ENCODE results near the gene RAB11FIP2. TPM values are rescaled to one million over a fixed set of nuclear protein-coding genes. Genes with fewer than 3 reads are reported as not detected.

RAB11FIP2 gene
- total and polyA plus RNA-seq, 10 donors: 3.3 to 38.5 (median 22.6) TPM

DNA sequence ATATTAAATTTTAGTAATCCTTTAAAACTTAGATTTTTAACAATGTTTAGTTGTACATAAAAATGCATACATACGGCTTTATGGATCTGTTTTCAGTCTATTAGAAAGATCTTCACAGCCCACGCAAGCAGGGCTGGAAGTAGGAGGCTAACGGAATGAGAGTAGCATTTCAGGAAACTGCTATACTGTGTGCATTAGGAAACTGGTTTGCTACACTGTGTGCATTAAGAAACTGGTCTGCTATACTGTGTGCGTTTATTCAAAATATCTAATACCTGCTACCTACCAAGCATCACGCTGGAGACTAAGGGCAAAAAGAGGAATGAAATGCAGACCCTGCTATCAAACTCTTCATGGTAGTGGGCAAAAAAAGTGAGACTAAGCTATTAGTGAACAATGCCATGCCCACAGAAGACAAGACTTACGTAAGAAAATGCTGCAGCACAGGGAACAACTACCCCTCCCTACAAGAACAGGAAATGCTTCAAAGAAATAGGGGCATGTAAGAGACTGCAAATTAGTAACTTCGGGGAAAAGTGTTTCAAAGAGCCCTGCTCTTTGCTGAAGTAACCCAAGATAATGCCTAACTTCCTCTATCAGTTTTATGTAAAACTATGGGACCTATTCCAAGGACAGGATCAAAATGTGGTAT lies 11.3 kb downstream of the RAB11FIP2 start:
- Histone ChIP-seq H3K27me3 (replicated peaks in 1 of 7) (no peaks in the 10 kb centered on the region), H3K4me3 (no peak overlapping the region), H3K4me1 (peaks cover 0 to 51% (median 17%) of the 10 kb centered on the region in 6 donors), H3K9me3 (no peaks in the 10 kb centered on the region), H3K27ac (peak overlapping the region in 6 of 8 donors; percentile 5 to 61 (median 28)), H3K36me3 (peaks cover 0 to 52% (median 6%) of the 10 kb centered on the region in 6 donors)
- no peak for TF ChIP-seq POLR2AphosphoS5 (IDR thresholded peaks at IDR 0.05)
- TF ChIP-seq, protein P1, sequence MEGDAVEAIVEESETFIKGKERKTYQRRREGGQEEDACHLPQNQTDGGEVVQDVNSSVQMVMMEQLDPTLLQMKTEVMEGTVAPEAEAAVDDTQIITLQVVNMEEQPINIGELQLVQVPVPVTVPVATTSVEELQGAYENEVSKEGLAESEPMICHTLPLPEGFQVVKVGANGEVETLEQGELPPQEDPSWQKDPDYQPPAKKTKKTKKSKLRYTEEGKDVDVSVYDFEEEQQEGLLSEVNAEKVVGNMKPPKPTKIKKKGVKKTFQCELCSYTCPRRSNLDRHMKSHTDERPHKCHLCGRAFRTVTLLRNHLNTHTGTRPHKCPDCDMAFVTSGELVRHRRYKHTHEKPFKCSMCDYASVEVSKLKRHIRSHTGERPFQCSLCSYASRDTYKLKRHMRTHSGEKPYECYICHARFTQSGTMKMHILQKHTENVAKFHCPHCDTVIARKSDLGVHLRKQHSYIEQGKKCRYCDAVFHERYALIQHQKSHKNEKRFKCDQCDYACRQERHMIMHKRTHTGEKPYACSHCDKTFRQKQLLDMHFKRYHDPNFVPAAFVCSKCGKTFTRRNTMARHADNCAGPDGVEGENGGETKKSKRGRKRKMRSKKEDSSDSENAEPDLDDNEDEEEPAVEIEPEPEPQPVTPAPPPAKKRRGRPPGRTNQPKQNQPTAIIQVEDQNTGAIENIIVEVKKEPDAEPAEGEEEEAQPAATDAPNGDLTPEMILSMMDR (IDR thresholded peaks at IDR 0.05 in 8 of 11, conservative IDR thresholded peaks at IDR 0.05 in 3 of 11): no peak
- 33 to 62% (median 48%) methylated on average over 7 of the region's 7 CpGs for whole genome bisulfite sequencing, 5 donors
- intact Hi-C loops (cut with DNase I; ENCODE audit: low total_unique reads): no loop called here
- DNase-seq: no peak

DNA sequence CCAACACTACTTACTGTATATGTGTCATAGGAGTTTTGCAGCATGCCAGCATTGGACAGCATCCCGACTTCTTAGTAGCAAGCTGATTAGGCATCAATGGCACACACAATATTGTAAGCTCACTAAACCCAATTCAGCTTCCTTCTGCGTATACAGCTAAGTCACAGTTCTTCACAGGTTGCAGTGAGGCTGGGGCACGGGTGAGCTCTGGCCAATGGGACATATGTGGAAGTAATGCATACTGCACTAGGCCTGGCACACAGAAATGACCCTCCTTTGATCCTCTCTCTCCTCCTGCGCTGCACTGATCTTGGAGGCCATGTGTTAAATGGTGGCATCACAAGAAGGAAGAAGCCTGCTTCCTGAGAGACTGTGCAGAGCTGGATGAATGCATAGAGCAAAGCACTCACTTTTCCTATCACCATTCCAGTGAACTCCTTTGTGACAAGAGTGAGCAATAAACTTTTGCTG lies 11.9 kb downstream of the RAB11FIP2 start:
- Histone ChIP-seq H3K27me3 (replicated peaks in 1 of 7) (no peaks in the 10 kb centered on the region), H3K27ac (peak overlapping the region in 4 of 8 donors; percentile 5 to 61 (median 42)), H3K36me3 (peaks cover 0 to 50% (median 6%) of the 10 kb centered on the region in 6 donors), H3K9me3 (no peaks in the 10 kb centered on the region), H3K4me3 (no peak overlapping the region), H3K4me1 (peaks cover 0 to 49% (median 17%) of the 10 kb centered on the region in 6 donors)
- TF ChIP-seq, protein P1 (IDR thresholded peaks at IDR 0.05 in 8 of 11, conservative IDR thresholded peaks at IDR 0.05 in 3 of 11): no peak
- TF ChIP-seq POLR2A (IDR thresholded peaks at IDR 0.05) (no peak), POLR2AphosphoS5 (IDR thresholded peaks at IDR 0.05) (no peak)
- intact Hi-C loops (cut with DNase I; ENCODE audit: low total_unique reads): no loop called here
- DNase-seq: peak; percentile 77
- 73 to 85% (median 80%) methylated on average over 4 of the region's 4 CpGs for WGBS, 5 donors

DNA sequence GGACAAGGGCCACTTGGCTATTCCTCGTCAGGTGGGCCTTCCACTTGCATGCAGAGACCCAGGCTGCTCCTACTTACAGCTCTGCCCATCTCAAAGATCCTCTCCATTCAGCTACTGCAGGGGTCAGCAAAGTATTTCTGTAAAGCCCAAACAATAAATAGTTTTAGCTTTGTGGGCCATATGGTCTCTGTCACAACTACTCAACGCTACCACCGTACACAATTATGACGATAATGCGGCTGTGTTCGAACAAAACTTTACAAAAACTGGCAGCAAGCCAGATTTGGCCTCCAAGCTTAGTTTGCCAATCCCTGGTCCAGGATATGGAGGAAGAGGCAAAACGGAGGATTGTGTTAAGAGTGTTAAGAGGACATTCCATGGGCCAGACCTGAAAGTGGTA lies 12.8 kb downstream of the RAB11FIP2 start:
- Histone ChIP-seq H3K27me3 (replicated peaks in 1 of 7) (no peaks in the 10 kb centered on the region), H3K36me3 (peaks cover 0 to 40% (median 6%) of the 10 kb centered on the region in 6 donors), H3K9me3 (no peaks in the 10 kb centered on the region), H3K4me3 (no peak overlapping the region), H3K27ac (peak overlapping the region in 1 of 8 donors; percentile 16), H3K4me1 (peaks cover 0 to 40% (median 17%) of the 10 kb centered on the region in 6 donors)
- no peak for TF ChIP-seq POLR2A (IDR thresholded peaks at IDR 0.05)
- TF ChIP-seq, protein P1 (IDR thresholded peaks at IDR 0.05 in 8 of 11, conservative IDR thresholded peaks at IDR 0.05 in 3 of 11): no peak
- 52 to 76% (median 60%) methylated on average over 7 of the region's 7 CpGs for WGBS, 5 donors
- intact Hi-C loops (cut with DNase I; ENCODE audit: low total_unique reads): no loop called here
- no peak for DNase-seq

DNA sequence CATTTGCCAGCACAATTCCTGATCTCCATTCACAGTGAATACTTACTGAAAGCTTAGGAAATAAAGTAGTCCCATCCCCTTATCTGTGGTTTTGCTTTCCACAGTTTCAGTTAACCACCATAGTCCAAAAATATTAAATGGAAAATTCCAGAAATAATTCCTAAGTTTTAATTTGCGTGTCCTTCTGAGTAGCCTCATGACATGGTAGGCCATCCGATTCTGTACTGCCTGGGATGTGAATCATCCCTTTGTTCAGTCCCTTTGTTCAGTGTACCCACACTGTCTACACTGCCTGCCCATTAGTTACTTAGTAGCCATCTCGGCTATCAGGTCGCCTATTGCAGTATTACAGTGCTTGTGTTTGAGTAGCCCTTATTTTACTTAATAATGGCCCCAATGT lies 14.2 kb downstream of the RAB11FIP2 start:
- no peak for DNase-seq
- H3K9me3 ChIP-seq: no peaks in the 10 kb centered on the region
- TF ChIP-seq POLR2A (IDR thresholded peaks at IDR 0.05) (no peak), POLR2AphosphoS5 (IDR thresholded peaks at IDR 0.05) (no peak)
- TF ChIP-seq, protein P1 (IDR thresholded peaks at IDR 0.05 in 8 of 11, conservative IDR thresholded peaks at IDR 0.05 in 3 of 11): no peak
- H3K36me3 ChIP-seq: peaks cover 0 to 34% (median 6%) of the 10 kb centered on the region in 6 donors
- WGBS, 5 donors: 95 to 97% (median 97%) methylated on average over 4 of the region's 4 CpGs
- no peaks in the 10 kb centered on the region for H3K27me3 ChIP-seq (replicated peaks in 1 of 7)
- intact Hi-C loops (cut with DNase I; ENCODE audit: low total_unique reads): no loop called here
- peaks cover 0 to 42% (median 17%) of the 10 kb centered on the region in 6 donors for H3K4me1 ChIP-seq
- no peak overlapping the region for H3K27ac ChIP-seq
- no peak overlapping the region for H3K4me3 ChIP-seq

Data from spleen (tissue), 11 donors.